HG02884 (cell line): Measurements from ENCODE around the gene AP1M1.
"Not testable (repeated sequence)": the region's sequence is repeated elsewhere in the genome, so short reads cannot be mapped to it uniquely, and the experiment has no call there.

Experiments used
- ATAC-seq: cut with Tn5 transposase; IDR thresholded peaks from one replicate; pipeline ENCODE4 v1.9.1; 2021; ENCODE audit warnings: mild to moderate bottlenecking, moderate library complexity; ENCODE audit not compliant: unreplicated experiment

Gene AP1M1

GRCh38 chr19:16197622-16198369, at the start of gene AP1M1:
Gene AP1M1, plus strand, starts transcription at chr19:16197911. Its CDS starts 116 bp downstream, at chr19:16198027.
- peak; percentile 72 for ATAC-seq

- no peak for ATAC-seq
Measured at GRCh38 chr19:16148443-16149229, 49.1 kb upstream of the AP1M1 start.

- ATAC-seq = no peak
Measured at GRCh38 chr19:16153582-16154336, 44.0 kb upstream of the AP1M1 start.

GRCh38 chr19:16154557-16154956, 43.2 kb upstream of the AP1M1 start:
- ATAC-seq = no peak

GRCh38 chr19:16155128-16155527, 42.6 kb upstream of the AP1M1 start:
- ATAC-seq = no peak

- ATAC-seq = no peak
Measured at GRCh38 chr19:16156904-16157303, 40.8 kb upstream of the AP1M1 start.

GRCh38 chr19:16157601-16158000, 40.1 kb upstream of the AP1M1 start:
- ATAC-seq = no peak

GRCh38 chr19:16159655-16160054, 38.1 kb upstream of the AP1M1 start:
- ATAC-seq = no peak

- no peak for ATAC-seq
Measured at GRCh38 chr19:16160445-16160942, 37.2 kb upstream of the AP1M1 start.

GRCh38 chr19:16160943-16161560, 36.7 kb upstream of the AP1M1 start:
- no peak for ATAC-seq

- no peak for ATAC-seq
Measured at GRCh38 chr19:16161840-16162239, 35.9 kb upstream of the AP1M1 start.

GRCh38 chr19:16164222-16164890, 33.4 kb upstream of the AP1M1 start:
- no peak for ATAC-seq

- no peak for ATAC-seq
Measured at GRCh38 chr19:16166417-16166816, 31.3 kb upstream of the AP1M1 start.

- no peak for ATAC-seq
Measured at GRCh38 chr19:16167055-16167454, 30.7 kb upstream of the AP1M1 start.

- no peak for ATAC-seq
Measured at GRCh38 chr19:16168465-16169081, 29.1 kb upstream of the AP1M1 start.

GRCh38 chr19:16170134-16170533, 27.6 kb upstream of the AP1M1 start:
- ATAC-seq = no peak

- no peak for ATAC-seq
Measured at GRCh38 chr19:16175954-16176353, 21.8 kb upstream of the AP1M1 start.

GRCh38 chr19:16178866-16179265, 18.8 kb upstream of the AP1M1 start:
- not testable (repeated sequence) for ATAC-seq

- no peak for ATAC-seq
Measured at GRCh38 chr19:16180611-16181010, 17.1 kb upstream of the AP1M1 start.

- ATAC-seq = no peak
Measured at GRCh38 chr19:16184665-16185122, 13.0 kb upstream of the AP1M1 start.
